Measurements from ENCODE around the gene NKX1-1.
A peak's percentile ranks its signal among the peaks of the same experiment; 100 is the strongest.

Gene NKX1-1

DNA sequence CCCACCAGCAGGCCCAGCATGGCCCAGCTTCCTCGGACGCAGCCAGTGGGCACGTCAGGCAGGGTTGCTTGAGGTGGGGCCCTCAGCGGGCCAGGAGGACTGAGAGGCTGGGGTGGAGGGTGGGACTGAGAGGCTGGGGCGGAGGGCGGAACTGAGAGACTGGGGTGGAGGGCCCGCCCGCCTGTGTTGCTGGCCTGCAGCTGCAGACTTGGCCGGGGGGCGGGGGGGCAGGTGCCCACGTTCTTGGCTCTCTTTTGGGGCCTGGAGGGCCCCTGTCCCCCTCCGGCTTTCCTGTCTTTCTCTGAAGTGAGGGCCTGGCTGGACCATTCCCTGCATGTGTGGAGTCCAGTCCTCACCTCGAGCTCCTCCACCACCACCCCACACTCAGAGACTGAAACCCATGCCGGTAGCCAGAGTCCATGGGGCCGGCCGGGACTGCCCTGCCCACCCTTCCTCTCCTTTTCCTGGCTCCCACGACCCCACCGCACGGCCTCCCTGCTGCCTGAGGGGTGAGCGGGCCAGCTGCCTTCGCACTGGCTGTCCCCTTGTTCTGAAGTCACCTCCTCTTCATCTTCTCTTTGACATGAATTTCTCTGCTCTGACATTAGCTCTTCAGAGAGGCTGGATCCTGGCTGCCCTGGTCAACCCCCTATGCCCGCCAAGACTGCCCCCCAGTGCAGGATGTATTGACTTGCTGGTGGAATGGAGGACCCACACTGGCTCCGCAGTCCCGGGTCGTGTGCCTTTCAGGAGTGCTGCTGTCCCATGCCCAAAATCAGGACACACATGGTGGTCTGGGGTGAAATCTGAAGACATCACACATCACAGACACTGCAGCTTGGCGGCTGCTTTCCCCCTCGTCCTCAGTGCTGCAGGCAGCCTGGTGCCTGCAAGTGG, 10.1 kb upstream of the NKX1-1 start:
- in situ Hi-C loops (cut with MboI; ENCODE audit: low pct_unique_long_range_greater_than_20kb, low sequenced_read_pairs, unreplicated experiment): no loop called here
- no peak for DNase-seq (ENCODE audit: low spot score)
- TF ChIP-seq, protein P1, sequence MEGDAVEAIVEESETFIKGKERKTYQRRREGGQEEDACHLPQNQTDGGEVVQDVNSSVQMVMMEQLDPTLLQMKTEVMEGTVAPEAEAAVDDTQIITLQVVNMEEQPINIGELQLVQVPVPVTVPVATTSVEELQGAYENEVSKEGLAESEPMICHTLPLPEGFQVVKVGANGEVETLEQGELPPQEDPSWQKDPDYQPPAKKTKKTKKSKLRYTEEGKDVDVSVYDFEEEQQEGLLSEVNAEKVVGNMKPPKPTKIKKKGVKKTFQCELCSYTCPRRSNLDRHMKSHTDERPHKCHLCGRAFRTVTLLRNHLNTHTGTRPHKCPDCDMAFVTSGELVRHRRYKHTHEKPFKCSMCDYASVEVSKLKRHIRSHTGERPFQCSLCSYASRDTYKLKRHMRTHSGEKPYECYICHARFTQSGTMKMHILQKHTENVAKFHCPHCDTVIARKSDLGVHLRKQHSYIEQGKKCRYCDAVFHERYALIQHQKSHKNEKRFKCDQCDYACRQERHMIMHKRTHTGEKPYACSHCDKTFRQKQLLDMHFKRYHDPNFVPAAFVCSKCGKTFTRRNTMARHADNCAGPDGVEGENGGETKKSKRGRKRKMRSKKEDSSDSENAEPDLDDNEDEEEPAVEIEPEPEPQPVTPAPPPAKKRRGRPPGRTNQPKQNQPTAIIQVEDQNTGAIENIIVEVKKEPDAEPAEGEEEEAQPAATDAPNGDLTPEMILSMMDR (IDR thresholded peaks at IDR 0.05; ENCODE audit: extremely low read depth, insufficient read depth, missing control alignments): no peak

DNA sequence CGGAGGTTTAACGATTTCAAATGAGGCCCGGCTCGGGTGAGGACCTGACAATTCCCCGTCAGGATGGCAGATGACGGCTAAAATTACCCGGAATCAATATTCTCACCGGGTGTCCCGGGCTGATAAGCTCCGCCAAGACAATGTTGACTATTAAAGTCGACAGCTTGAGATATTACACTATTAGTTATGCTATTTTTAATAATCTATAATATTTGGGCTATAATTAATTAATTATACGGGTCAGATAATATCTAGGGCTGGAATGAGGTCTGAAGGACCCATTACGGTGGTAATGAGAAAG, 9.4 kb upstream of the NKX1-1 start:
- no peak for DNase-seq (ENCODE audit: low spot score)
- TF ChIP-seq, protein P1 (IDR thresholded peaks at IDR 0.05; ENCODE audit: extremely low read depth, insufficient read depth, missing control alignments): no peak
- in situ Hi-C loops (cut with MboI; ENCODE audit: low pct_unique_long_range_greater_than_20kb, low sequenced_read_pairs, unreplicated experiment): no loop called here

DNA sequence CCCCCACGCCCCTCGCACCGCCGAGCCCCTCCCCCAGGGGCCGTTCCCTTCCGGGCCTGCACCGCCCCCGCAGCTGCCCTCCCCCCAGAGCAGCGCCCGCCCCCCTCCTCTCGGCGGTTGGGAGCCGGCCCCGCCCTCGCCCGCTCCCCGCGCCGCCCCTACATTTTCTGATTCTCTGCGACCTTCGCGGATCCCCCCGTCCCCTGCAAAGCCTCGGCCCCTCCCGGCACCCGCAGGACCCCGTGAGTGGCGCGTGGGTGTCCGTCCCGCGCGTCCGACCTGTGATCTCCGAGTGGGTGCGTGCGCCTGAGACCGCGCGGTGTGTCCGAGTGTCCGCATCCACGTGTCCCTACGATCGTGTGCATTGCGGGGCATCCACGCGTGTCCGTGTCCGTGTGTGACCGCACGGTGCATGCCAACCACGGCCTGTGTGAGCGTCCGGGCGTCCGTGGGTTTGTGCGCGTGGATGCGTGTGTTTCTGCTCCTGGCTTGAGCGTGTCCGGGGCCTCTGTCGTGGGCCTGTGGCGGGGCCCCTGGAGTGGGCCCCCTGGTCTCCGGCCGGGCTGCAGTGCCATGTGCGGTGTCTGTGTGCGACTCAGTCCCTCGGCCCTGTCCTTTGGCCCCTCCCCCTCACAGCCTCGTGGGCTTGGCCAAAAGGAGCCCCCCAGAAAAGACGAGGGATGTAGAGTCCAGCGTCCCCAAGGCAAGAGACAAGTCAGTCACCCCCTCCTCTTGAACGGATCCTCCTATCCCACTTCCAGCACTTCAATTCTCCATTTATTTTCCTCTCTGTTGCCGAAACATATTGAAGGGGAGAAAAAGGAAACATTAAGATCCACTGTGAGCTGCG, 8.8 kb upstream of the NKX1-1 start:
- in situ Hi-C loops (cut with MboI; ENCODE audit: low pct_unique_long_range_greater_than_20kb, low sequenced_read_pairs, unreplicated experiment): no loop called here
- peak; percentile 27 for DNase-seq (ENCODE audit: low spot score)
- TF ChIP-seq, protein P1 (IDR thresholded peaks at IDR 0.05; ENCODE audit: extremely low read depth, insufficient read depth, missing control alignments): no peak

DNA sequence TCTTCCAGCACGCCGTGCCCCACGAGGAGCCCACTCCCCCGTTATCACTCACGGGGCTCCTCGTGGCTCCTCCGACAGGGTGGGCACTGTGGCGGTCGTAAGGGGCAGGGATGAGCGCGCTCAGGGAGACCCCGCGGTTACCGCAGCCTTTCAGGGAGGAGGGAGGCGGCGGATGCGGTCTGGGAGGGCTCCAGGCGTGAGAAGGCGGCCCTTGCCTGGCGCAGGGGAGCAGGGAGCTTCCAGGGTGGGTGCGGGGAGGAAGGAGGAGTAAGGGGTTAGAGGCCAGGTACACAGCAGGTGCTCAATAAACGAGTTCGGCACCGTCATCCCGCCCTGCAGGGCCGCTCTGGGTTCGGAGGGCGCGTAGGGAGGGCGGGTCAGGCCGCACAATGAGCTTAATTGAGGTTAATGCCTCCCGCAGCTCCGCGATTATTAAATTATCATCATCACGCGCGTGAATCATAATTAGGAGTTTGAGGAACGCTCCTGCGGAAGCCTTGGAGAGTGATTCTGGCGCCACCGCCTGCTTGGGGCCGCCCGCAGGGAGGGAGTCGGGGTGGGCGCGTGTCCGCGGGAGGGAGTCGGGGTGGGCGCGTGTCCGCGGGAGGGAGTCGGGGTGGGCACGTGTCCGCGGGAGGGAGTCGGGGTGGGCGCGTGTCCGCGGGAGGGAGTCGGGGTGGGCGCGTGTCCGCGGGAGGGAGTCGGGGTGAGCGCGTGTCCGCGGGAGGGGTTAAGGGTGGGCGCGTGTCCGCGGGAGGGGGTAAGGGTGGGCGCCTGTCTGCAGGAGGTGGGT, 7.6 kb upstream of the NKX1-1 start:
- in situ Hi-C loops (cut with MboI; ENCODE audit: low pct_unique_long_range_greater_than_20kb, low sequenced_read_pairs, unreplicated experiment): no loop called here
- TF ChIP-seq, protein P1 (IDR thresholded peaks at IDR 0.05; ENCODE audit: extremely low read depth, insufficient read depth, missing control alignments): no peak
- DNase-seq (ENCODE audit: low spot score): no peak

DNA sequence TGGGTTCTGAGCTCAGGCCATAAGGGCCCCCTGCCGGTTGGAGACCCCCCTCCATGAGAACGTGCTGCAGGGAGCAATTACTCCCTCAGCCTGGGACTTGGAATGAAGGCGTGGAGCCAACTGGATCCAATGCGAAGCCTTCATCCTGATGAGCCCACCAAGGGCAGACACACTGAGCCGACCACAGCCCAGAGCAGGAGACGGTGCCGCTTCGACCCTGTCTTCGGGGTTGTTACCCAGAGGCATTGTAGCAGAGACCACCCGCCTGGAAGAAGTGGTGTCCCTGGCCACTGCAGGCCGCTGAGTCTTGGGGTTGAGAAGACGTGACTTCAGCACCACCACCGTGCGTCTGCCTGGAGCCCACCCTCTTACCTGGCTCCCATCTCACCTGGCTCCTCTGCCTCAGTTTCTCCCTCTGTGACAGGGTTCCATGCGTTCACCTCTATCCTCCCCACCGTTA, 7.0 kb upstream of the NKX1-1 start:
- in situ Hi-C loops (cut with MboI; ENCODE audit: low pct_unique_long_range_greater_than_20kb, low sequenced_read_pairs, unreplicated experiment): no loop called here
- no peak for DNase-seq (ENCODE audit: low spot score)
- TF ChIP-seq, protein P1 (IDR thresholded peaks at IDR 0.05; ENCODE audit: extremely low read depth, insufficient read depth, missing control alignments): no peak

Measured in GM13977 (cell line).